ENCODE measurements around the gene BBS4. TPM values are rescaled to one million over a fixed set of nuclear protein-coding genes. Genes with fewer than 3 reads are reported as not detected.

BBS4 gene
- total and polyA plus RNA-seq, 2 donors (not counting 1 experiment from before 2014, with no cell fraction given) = 27.9 to 29.4 TPM

DNA sequence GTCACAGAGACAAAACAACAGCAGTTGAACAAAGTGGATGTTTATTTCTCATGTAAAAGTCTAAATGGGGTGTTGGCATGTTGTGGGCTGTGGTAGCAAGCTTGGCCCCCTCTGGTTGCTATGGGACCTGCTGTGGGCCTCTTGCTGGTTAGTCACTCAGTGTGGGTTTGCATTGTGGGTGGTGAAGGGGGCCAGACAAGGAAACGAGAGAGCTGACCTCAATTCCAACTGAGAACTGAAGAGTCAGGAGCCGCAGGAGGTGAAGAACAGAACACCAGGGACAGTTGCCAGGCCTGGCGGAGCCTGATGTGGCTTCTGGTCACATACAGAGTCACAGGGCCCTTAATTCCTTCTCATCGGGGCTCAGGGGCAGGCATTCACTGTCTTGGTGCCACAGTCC, 99.4 kb downstream of the BBS4 start:
- Histone ChIP-seq H3K36me3 (ENCODE audit: control insufficient read depth, insufficient read depth, low read length) (no peaks in the 10 kb centered on the region), H3K9me3 (ENCODE audit: control insufficient read depth, insufficient read depth, low read depth, low read length) (no peaks in the 10 kb centered on the region), H3K79me2 (ENCODE audit: control insufficient read depth, insufficient read depth, low read length) (peaks cover 29% of the 10 kb centered on the region), H3K27me3 (ENCODE audit: control insufficient read depth, insufficient read depth, low read length) (no peaks in the 10 kb centered on the region), H2AFZ (ENCODE audit: low read length) (peak overlapping the region; percentile 3), H3K4me2 (ENCODE audit: extremely low read depth, insufficient read depth, low read length) (no peak overlapping the region), H3K4me3 (replicated peaks in 1 of 4; ENCODE audit: control extremely low read depth in 1 of 4, insufficient read depth in 1 of 4, low read depth in 3 of 4, low read length in 4 of 4) (no peak overlapping the region), H3K4me1 (ENCODE audit: control insufficient read depth, extremely low read depth, insufficient read depth, low read length) (peaks cover 8% of the 10 kb centered on the region), H3K27ac (ENCODE audit: insufficient read depth, low read length) (no peak overlapping the region), H3K9ac (ENCODE audit: insufficient read depth, low read length) (no peak overlapping the region), H4K20me1 (ENCODE audit: control insufficient read depth, extremely low read depth, insufficient read depth, low read length) (no peaks in the 10 kb centered on the region)
- DNase-seq (ENCODE audit: low read depth in 2 of 2) = peak; percentile 59 to 78
- TF ChIP-seq CTCF (conservative IDR thresholded peaks at IDR 0.05 in 1 of 2, IDR thresholded peaks at IDR 0.05 in 1 of 2; ENCODE audit: low read depth in 1 of 2, low read length in 2 of 2) (no peak), EZH2 (IDR thresholded peaks at IDR 0.05; ENCODE audit: low read length, missing control alignments) (no peak)

DNA sequence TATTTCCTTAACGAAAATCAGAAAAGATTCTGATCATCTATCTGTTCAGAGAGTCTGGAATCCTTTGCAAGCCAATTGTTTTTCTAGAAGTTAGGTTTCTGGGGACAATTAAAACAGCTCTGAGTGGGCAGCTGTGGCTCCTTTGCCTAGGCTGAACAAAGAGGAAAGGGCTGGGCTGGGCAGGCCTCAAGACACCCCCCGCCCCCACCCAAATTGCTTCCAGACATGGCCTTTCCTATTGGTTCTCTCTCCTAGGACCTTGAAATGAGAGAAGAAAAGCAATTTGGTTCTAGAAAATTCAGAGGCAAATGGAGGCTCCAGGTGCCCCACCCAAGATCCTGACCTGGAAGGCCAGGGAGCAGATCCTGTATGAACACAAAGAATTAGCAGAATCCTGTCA, 99.8 kb downstream of the BBS4 start:
- TF ChIP-seq CTCF (conservative IDR thresholded peaks at IDR 0.05 in 1 of 2, IDR thresholded peaks at IDR 0.05 in 1 of 2; ENCODE audit: low read depth in 1 of 2, low read length in 2 of 2) (no peak), EZH2 (IDR thresholded peaks at IDR 0.05; ENCODE audit: low read length, missing control alignments) (no peak)
- H3K4me1 ChIP-seq (ENCODE audit: control insufficient read depth, extremely low read depth, insufficient read depth, low read length) = peaks cover 8% of the 10 kb centered on the region
- DNase-seq (ENCODE audit: low read depth in 2 of 2) = no peak

GRCh38 chr15:72786242-72786641, 100.2 kb downstream of the BBS4 start:
- no peak overlapping the region for H3K27ac ChIP-seq (ENCODE audit: insufficient read depth, low read length)
- no peaks in the 10 kb centered on the region for H3K9me3 ChIP-seq (ENCODE audit: control insufficient read depth, insufficient read depth, low read depth, low read length)
- H3K4me1 ChIP-seq (ENCODE audit: control insufficient read depth, extremely low read depth, insufficient read depth, low read length) = peaks cover 8% of the 10 kb centered on the region
- H3K79me2 ChIP-seq (ENCODE audit: control insufficient read depth, insufficient read depth, low read length) = peaks cover 22% of the 10 kb centered on the region
- no peak overlapping the region for H3K9ac ChIP-seq (ENCODE audit: insufficient read depth, low read length)
- no peaks in the 10 kb centered on the region for H3K36me3 ChIP-seq (ENCODE audit: control insufficient read depth, insufficient read depth, low read length)
- no peaks in the 10 kb centered on the region for H3K27me3 ChIP-seq (ENCODE audit: control insufficient read depth, insufficient read depth, low read length)
- DNase-seq (ENCODE audit: low read depth in 2 of 2) = no peak
- no peaks in the 10 kb centered on the region for H4K20me1 ChIP-seq (ENCODE audit: control insufficient read depth, extremely low read depth, insufficient read depth, low read length)
- TF ChIP-seq CTCF (conservative IDR thresholded peaks at IDR 0.05 in 1 of 2, IDR thresholded peaks at IDR 0.05 in 1 of 2; ENCODE audit: low read depth in 1 of 2, low read length in 2 of 2) = no peak
- no peak for TF ChIP-seq EZH2 (IDR thresholded peaks at IDR 0.05; ENCODE audit: low read length, missing control alignments)
- H3K4me3 ChIP-seq (replicated peaks in 1 of 4; ENCODE audit: control extremely low read depth in 1 of 4, insufficient read depth in 1 of 4, low read depth in 3 of 4, low read length in 4 of 4) = no peak overlapping the region
- H2AFZ ChIP-seq (ENCODE audit: low read length) = no peak overlapping the region
- H3K4me2 ChIP-seq (ENCODE audit: extremely low read depth, insufficient read depth, low read length) = no peak overlapping the region

More for the DNA sequence above, 99.8 kb downstream of the BBS4 start:
- H3K27me3 ChIP-seq (ENCODE audit: control insufficient read depth, insufficient read depth, low read length) = no peaks in the 10 kb centered on the region
- H3K9me3 ChIP-seq (ENCODE audit: control insufficient read depth, insufficient read depth, low read depth, low read length) = no peaks in the 10 kb centered on the region
- no peaks in the 10 kb centered on the region for H3K36me3 ChIP-seq (ENCODE audit: control insufficient read depth, insufficient read depth, low read length)
- peaks cover 26% of the 10 kb centered on the region for H3K79me2 ChIP-seq (ENCODE audit: control insufficient read depth, insufficient read depth, low read length)
- H3K4me2 ChIP-seq (ENCODE audit: extremely low read depth, insufficient read depth, low read length) = no peak overlapping the region
- H4K20me1 ChIP-seq (ENCODE audit: control insufficient read depth, extremely low read depth, insufficient read depth, low read length) = no peaks in the 10 kb centered on the region
- H3K9ac ChIP-seq (ENCODE audit: insufficient read depth, low read length) = no peak overlapping the region
- H3K4me3 ChIP-seq (replicated peaks in 1 of 4; ENCODE audit: control extremely low read depth in 1 of 4, insufficient read depth in 1 of 4, low read depth in 3 of 4, low read length in 4 of 4) = no peak overlapping the region
- no peak overlapping the region for H3K27ac ChIP-seq (ENCODE audit: insufficient read depth, low read length)
- no peak overlapping the region for H2AFZ ChIP-seq (ENCODE audit: low read length)

Measured in fibroblast of lung (primary cell).